GM23248 (cell line): ENCODE measurements around the gene TSEN15. TPM values are rescaled to one million over a fixed set of nuclear protein-coding genes. Genes with fewer than 3 reads are reported as not detected.

ENCODE experiments used
- DNase-seq: peaks from one replicate; pipeline ENCODE4 v3.0.0-alpha.2; 2015
- H2AFZ ChIP-seq: fragments of 200-600 bp; sonication (generic); 2 replicates; pipeline ENCODE4 v1.6.1; 2016; ENCODE audit warnings: antibody characterized with exemption
- H3F3A ChIP-seq: fragments of 200-600 bp; sonication (generic); 2 replicates; pipeline ENCODE4 v1.6.1; 2016; ENCODE audit warnings: mild to moderate bottlenecking, antibody characterized with exemption, mixed run types; ENCODE audit not compliant: insufficient read depth
- H3K27ac ChIP-seq: fragments of 200-600 bp; sonication (generic); 2 replicates; pipeline ENCODE4 v1.5.1; 2016; ENCODE audit warnings: mild to moderate bottlenecking
- H3K27me3 ChIP-seq: fragments of 200-600 bp; sonication (generic); replicated peaks from 2 replicates; pipeline ENCODE4 v1.6.1; 2016; ENCODE audit warnings: mild to moderate bottlenecking; ENCODE audit not compliant: insufficient read depth
- H3K36me3 ChIP-seq: fragments of 200-600 bp; sonication (generic); 2 replicates; pipeline ENCODE4 v1.6.1; 2016; ENCODE audit warnings: low read depth, mild to moderate bottlenecking
- H3K4me1 ChIP-seq: fragments of 200-600 bp; sonication (generic); 2 replicates; pipeline ENCODE4 v1.6.1; 2016; ENCODE audit warnings: mild to moderate bottlenecking; ENCODE audit not compliant: insufficient read depth
- H3K4me2 ChIP-seq: fragments of 200-600 bp; sonication (generic); one replicate; pipeline ENCODE4 v1.6.1; 2016; ENCODE audit warnings: mild to moderate bottlenecking; ENCODE audit not compliant: unreplicated experiment
- H3K4me3 ChIP-seq: fragments of 200-600 bp; sonication (generic); 2 replicates; pipeline ENCODE4 v1.5.1; 2016; ENCODE audit warnings: mild to moderate bottlenecking
- H3K79me2 ChIP-seq: fragments of 200-600 bp; sonication (generic); 2 replicates; pipeline ENCODE4 v1.6.1; 2016; ENCODE audit warnings: mild to moderate bottlenecking; ENCODE audit not compliant: insufficient read depth
- H3K9ac ChIP-seq: fragments of 200-600 bp; sonication (generic); 2 replicates; pipeline ENCODE4 v1.6.1; 2016; ENCODE audit warnings: mild to moderate bottlenecking
- H3K9me2 ChIP-seq: fragments of 200-600 bp; sonication (generic); 2 replicates; pipeline ENCODE4 v1.6.1; 2016; ENCODE audit warnings: mixed run types, mild to moderate bottlenecking, moderate library complexity; ENCODE audit not compliant: insufficient read depth
- H3K9me3 ChIP-seq: fragments of 200-600 bp; sonication (generic); one replicate; pipeline ENCODE4 v1.6.1; 2017; ENCODE audit warnings: low read depth
- H4K20me1 ChIP-seq: fragments of 200-600 bp; sonication (generic); 2 replicates; pipeline ENCODE4 v1.6.0; 2016; ENCODE audit not compliant: insufficient read depth
- EZH2 ChIP-seq: fragments of 200-600 bp; sonication (generic); IDR thresholded peaks from 2 replicates; pipeline ENCODE4 v1.6.1; 2018; ENCODE audit warnings: antibody characterized with exemption, mild to moderate bottlenecking; ENCODE audit not compliant: insufficient read depth, poor library complexity, severe bottlenecking
- EZH2phosphoT487 ChIP-seq: fragments of 200-600 bp; sonication (generic); IDR thresholded peaks from 2 replicates; pipeline ENCODE4 v1.6.1; 2018; ENCODE audit warnings: antibody characterized with exemption, moderate library complexity, mild to moderate bottlenecking, low read depth; ENCODE audit not compliant: insufficient read depth
- WGBS, 2 experiments: methylation state at CpG; one replicate each; pipeline ENCODE4 v1.1.6; 2015 to 2017; ENCODE audit warnings: low lambda C conversion rate in 2 of 2, low coverage in 1 of 2; ENCODE audit errors: missing lambda C conversion rate in 2 of 2; 5-methylcytosine and 5-hydroxymethylcytosine counted together
- in situ Hi-C: fragments of 300-500 bp; cut with MboI; formaldehyde crosslinking; loops from 2 replicates; pipeline ENCODE4 v1.15.0; 2020
- polyA plus RNA-seq: library from polyadenylated mRNA; unstranded; fragments of >200 nt; fragmentation: Nextera tagmentation; extraction: Ambion mirVana; gene quantifications from 2 replicates; pipeline ENCODE4 v1.2.1, GENCODE V29; 2016
- total RNA-seq: library from RNA; depleted of rRNA; stranded (reverse); fragments of >200 nt; shearing (Covaris generic); gene quantifications from 2 replicates; pipeline ENCODE4 v1.2.3, GENCODE V29; 2014

Gene TSEN15
- total and polyA plus RNA-seq, 2 experiments from 2014 or later: 52.0 to 81.9 TPM

DNA sequence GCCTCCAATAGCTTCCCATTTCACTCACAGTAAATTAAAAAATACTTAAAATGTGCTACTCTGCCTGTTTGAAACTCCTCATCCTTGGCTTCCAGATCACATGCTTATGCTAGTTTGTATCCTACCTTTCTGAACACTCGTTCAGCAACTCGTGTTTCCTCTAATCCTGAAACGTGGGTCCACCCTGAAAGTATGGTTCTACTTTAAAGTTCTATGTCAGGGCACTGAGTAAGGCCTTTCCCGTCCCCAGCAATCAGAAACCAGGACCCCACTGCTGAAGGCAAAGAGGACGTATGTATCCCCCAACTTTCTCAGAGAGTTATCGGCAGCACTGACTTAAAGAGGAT lies 419 bp upstream of the TSEN15 start:
- Histone ChIP-seq H3F3A (no peaks in the 10 kb centered on the region; the same call in 1 of the 2 replicates), H3K79me2 (peaks cover 40% of the 10 kb centered on the region), H3K4me2 (peak overlapping the region; percentile 99), H4K20me1 (no peaks in the 10 kb centered on the region), H3K4me1 (peaks cover 37% of the 10 kb centered on the region), H3K9ac (peak overlapping the region; percentile 88), H3K27me3 (no peaks in the 10 kb centered on the region), H3K36me3 (peaks cover 7% of the 10 kb centered on the region; the same call in 1 of the 2 replicates), H3K4me3 (peak overlapping the region; percentile 98), H3K27ac (peak overlapping the region; percentile 90), H2AFZ (peak overlapping the region; percentile 93), H3K9me3 (no peaks in the 10 kb centered on the region), H3K9me2 (no peaks in the 10 kb centered on the region)
- in situ Hi-C loops: no loop called here
- TF ChIP-seq EZH2: no peak
- no peak for TF ChIP-seq EZH2phosphoT487
- peak; percentile 42 for DNase-seq
- WGBS, 2 experiments: 1 to 3% methylated on average over 6 of the region's 6 CpGs

DNA sequence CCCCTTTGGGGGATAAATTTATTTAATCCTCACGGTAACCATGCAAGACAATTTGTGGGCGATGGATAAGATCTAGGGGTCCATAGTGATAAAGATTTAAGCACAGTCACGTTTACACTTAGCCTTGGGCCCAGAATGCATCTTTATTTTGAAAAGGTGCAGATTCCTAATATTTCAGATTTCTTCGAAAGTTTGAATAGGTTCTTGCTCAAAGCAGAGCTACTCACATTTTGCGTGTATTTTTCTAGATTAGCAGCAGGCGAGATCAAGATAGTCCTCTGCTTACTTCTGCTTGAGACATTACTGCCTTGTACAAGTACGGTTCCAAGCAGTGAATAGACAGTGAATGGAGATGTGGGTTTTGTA lies 647 bp downstream of the TSEN15 start:
- peaks cover 40% of the 10 kb centered on the region for H3K79me2 ChIP-seq
- H3K9me3 ChIP-seq: no peaks in the 10 kb centered on the region
- H3F3A ChIP-seq: peaks cover 10% of the 10 kb centered on the region
- in situ Hi-C loops: no loop called here
- H3K27me3 ChIP-seq: no peaks in the 10 kb centered on the region
- H3K4me3 ChIP-seq: peak overlapping the region; percentile 98
- no peak for DNase-seq
- H3K36me3 ChIP-seq: peaks cover 7% of the 10 kb centered on the region; the same call in 1 of the 2 replicates
- H3K4me2 ChIP-seq: peak overlapping the region; percentile 99
- H3K27ac ChIP-seq: peak overlapping the region; percentile 90
- peaks cover 48% of the 10 kb centered on the region for H3K4me1 ChIP-seq
- peak overlapping the region; percentile 93 for H2AFZ ChIP-seq
- H3K9me2 ChIP-seq: no peaks in the 10 kb centered on the region
- WGBS, 2 experiments: 6 to 7% methylated on average over 7 of the region's 7 CpGs
- TF ChIP-seq EZH2: no peak
- no peaks in the 10 kb centered on the region for H4K20me1 ChIP-seq
- H3K9ac ChIP-seq: peak overlapping the region; percentile 88

DNA sequence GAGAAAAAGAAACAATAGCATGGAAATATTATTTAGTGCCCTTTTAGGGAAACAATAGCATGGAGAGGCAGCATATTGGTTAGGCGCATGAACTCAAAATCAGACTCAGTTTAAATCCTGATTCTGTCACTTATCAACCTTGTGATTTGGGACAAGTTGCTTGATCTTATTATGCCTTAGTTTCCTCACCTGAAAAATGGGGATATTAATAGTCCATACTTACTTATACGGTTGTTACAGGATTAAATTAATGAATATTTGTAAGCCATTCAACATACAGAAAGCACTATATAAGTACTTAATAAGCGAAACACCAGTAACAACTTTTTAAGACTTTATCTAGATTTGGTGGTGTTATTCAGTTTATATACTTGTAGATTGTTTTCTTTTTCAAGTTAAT lies 1.2 kb downstream of the TSEN15 start:
- Histone ChIP-seq H3K79me2 (peaks cover 40% of the 10 kb centered on the region), H3K27ac (no peak overlapping the region), H3K9me3 (no peaks in the 10 kb centered on the region), H3K36me3 (peaks cover 7% of the 10 kb centered on the region; the same call in 1 of the 2 replicates), H3K4me2 (peak overlapping the region; percentile 99), H3K27me3 (no peaks in the 10 kb centered on the region), H3K4me1 (peaks cover 54% of the 10 kb centered on the region), H3F3A (peaks cover 16% of the 10 kb centered on the region), H3K9me2 (no peaks in the 10 kb centered on the region), H4K20me1 (no peaks in the 10 kb centered on the region), H3K4me3 (peak overlapping the region; percentile 98), H3K9ac (peak overlapping the region; percentile 88), H2AFZ (peak overlapping the region; percentile 93; the same call in 1 of the 2 replicates)
- DNase-seq: no peak
- no peak for TF ChIP-seq EZH2
- no peak for TF ChIP-seq EZH2phosphoT487
- in situ Hi-C loops: no loop called here
- 49 to 52% methylated on average over 3 of the region's 3 CpGs for WGBS, 2 experiments

DNA sequence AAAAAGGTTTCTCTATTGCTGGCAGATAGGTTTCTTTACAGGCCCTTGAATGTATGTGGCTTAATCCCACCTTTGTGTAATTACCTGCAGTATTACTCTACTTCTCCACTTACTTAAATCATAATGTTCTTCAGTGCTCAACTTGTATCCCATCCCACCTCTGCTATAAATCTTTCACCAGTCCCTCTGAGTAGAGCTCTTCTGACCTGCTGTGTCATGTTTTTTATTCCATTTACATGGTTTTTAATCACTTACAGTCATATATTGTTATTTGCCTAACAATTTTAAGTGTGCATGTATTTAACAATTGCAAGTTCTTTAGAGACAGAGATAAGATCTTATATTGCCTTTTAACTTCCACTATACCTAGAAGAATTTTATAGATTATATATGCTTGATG lies 2.4 kb downstream of the TSEN15 start:
- no peaks in the 10 kb centered on the region for H3K9me2 ChIP-seq
- no peak overlapping the region for H3K4me3 ChIP-seq
- H3K9me3 ChIP-seq: no peaks in the 10 kb centered on the region
- peak overlapping the region; percentile 0 for H3K4me2 ChIP-seq
- peaks cover 18% of the 10 kb centered on the region for H3F3A ChIP-seq
- H3K79me2 ChIP-seq: peaks cover 45% of the 10 kb centered on the region
- H3K27ac ChIP-seq: no peak overlapping the region
- H3K4me1 ChIP-seq: peaks cover 65% of the 10 kb centered on the region
- no peaks in the 10 kb centered on the region for H3K27me3 ChIP-seq
- TF ChIP-seq EZH2 (no peak), EZH2phosphoT487 (no peak)
- H4K20me1 ChIP-seq: no peaks in the 10 kb centered on the region
- no peak overlapping the region for H2AFZ ChIP-seq
- in situ Hi-C loops: no loop called here
- H3K36me3 ChIP-seq: peaks cover 7% of the 10 kb centered on the region; the same call in 1 of the 2 replicates
- no peak for DNase-seq
- H3K9ac ChIP-seq: no peak overlapping the region

DNA sequence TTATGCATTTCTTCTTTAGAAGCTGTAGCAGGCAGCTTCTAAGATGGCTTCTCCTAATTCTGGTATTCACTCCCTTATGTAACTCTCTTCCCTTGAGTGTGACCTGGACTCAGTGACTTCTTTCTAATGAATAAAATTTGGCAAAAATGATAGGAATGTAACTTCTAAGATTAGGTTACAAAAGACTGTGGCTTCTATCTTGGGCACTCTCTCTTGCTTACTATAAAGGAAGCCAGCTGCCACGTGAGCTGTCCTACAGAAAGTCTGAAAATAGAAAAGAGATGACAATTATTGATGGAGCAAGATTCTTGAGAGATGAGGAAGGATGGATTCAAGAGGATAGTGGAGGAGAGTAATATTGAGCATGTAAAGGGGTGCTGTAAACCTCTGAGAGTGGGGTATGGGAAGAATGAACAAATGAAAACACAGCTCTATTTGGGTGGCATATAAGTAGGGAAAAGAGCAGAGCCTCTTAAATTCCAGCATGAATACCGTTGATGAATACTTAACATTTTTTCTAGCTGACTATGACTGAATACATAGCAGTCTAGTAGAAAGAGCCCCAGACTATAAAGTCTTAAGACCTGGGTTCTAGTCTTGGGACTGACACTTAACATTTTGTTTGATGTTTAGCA lies 5.5 kb downstream of the TSEN15 start:
- WGBS, 2 experiments: 0 to 2% methylated on average over 2 of the region's 2 CpGs
- Histone ChIP-seq H4K20me1 (no peaks in the 10 kb centered on the region), H3K27me3 (no peaks in the 10 kb centered on the region), H3K27ac (peak overlapping the region; percentile 73), H3K9me3 (no peaks in the 10 kb centered on the region), H3K79me2 (peaks cover 67% of the 10 kb centered on the region), H3K4me3 (peak overlapping the region; percentile 56), H3K9ac (peak overlapping the region; percentile 22; the same call in 1 of the 2 replicates), H3K9me2 (no peaks in the 10 kb centered on the region), H2AFZ (peak overlapping the region; percentile 59), H3F3A (peaks cover 36% of the 10 kb centered on the region), H3K4me1 (peaks cover 73% of the 10 kb centered on the region), H3K36me3 (peaks cover 7% of the 10 kb centered on the region; the same call in 1 of the 2 replicates), H3K4me2 (peak overlapping the region; percentile 81)
- TF ChIP-seq EZH2 (no peak), EZH2phosphoT487 (no peak)
- in situ Hi-C loops: no loop called here
- DNase-seq: peak; percentile 82
